Lower leg skin (tissue), 4 donors: ENCODE measurements around the gene CXXC1. TPM values are rescaled to one million over a fixed set of nuclear protein-coding genes. Genes with fewer than 3 reads are reported as not detected.
A peak's percentile ranks its signal among the peaks of the same experiment; 100 is the strongest.

Experiments used
- DNase-seq, 2 donors: peaks; one replicate each; pipeline ENCODE4 v3.0.0-alpha.2; 2019; ENCODE audit warnings: low spot score in 2 of 2
- H3K4me3 ChIP-seq: fragments of 200-600 bp; sonication (generic); 2 replicates; pipeline ENCODE4 v1.5.1; 2017; ENCODE audit warnings: mild to moderate bottlenecking, low read depth; ENCODE audit not compliant: poor library complexity, severe bottlenecking
- POLR2A ChIP-seq, 2 donors: fragments of 450-650 bp; IDR thresholded peaks; one replicate each; pipeline ENCODE4 v1.6.1; 2016 to 2017; ENCODE audit warnings: antibody characterized with exemption in 2 of 2, mild to moderate bottlenecking in 1 of 2, moderate library complexity in 1 of 2
- WGBS, 2 donors: methylation state at CpG; one replicate each; pipeline ENCODE4 v1.1.5; 2018; 5-methylcytosine and 5-hydroxymethylcytosine counted together
- intact Hi-C: fragments of 100-400 bp; cut with DNase I; formaldehyde crosslinking; loops from one replicate; pipeline ENCODE4 v1.15.0; 2023; ENCODE audit warnings: low total_unique reads
- total RNA-seq, 4 donors: library from RNA; depleted of rRNA; stranded (reverse); fragments of >200 nt; gene quantifications; one replicate each; pipeline ENCODE4 v1.1.0, GENCODE V29; 2016
- TF ChIP-seq, protein P1 (sequence below), 3 donors: fragments of 450-650 bp; IDR thresholded peaks; one replicate each; pipeline ENCODE4 v1.5.1; 2016; ENCODE audit warnings: antibody characterized with exemption in 3 of 3, mild to moderate bottlenecking in 3 of 3, moderate library complexity in 2 of 3

Gene CXXC1
- total RNA-seq: 100 to 1,000 TPM in 2 of 4 donors, 10 to 100 TPM in 2; 67.3 to 173 (median 106) TPM

DNA sequence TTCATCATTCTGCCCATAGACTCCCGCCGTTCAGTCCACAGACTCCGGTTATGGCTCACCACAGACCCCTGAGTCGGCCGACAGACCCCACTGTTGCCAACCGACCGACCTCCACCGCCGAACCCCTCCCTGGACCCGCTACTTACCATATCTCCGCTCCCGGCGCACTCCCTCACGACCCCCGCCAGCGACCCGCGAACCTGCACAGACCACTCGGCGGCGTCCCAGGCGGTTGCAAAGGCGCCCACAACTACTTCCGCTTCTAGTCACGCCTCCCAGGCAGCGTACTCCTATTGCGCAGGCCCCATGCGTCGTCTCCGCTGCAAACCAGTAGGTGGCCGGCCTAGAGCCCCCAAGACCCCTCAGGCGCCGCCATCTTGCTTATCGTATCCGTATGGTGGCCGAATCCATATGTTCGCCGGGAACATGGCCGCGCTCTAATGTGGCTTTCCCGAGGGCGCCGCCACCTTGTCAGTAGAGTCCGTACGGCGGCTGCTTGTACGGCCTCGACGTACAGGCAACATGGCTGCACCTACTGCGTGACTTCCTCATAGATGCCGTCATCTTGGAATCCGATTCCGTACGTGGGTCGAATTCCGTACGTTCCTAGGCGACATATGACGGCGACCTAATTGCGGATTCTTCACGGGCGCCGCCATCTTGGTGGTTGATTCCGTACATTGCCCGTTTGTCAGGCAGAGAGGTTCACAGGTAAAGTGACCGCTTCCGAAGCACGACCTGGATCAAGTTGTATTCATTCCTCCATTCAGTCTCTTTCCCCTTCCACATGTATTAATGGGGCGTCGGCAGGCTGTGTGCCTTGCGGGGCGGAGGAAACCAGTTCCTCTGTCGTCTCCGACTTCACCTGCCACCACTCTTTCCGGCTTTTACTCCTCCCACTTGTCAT lies at the start of gene CXXC1:
Gene CXXC1, minus strand, starts transcription at position 252 of the 907 bp plus-strand sequence. Its CDS starts 103 bp downstream, at position 149.
- intact Hi-C loops: no loop called here
- peak; percentile 98 to 100 for DNase-seq
- TF ChIP-seq, protein P1, sequence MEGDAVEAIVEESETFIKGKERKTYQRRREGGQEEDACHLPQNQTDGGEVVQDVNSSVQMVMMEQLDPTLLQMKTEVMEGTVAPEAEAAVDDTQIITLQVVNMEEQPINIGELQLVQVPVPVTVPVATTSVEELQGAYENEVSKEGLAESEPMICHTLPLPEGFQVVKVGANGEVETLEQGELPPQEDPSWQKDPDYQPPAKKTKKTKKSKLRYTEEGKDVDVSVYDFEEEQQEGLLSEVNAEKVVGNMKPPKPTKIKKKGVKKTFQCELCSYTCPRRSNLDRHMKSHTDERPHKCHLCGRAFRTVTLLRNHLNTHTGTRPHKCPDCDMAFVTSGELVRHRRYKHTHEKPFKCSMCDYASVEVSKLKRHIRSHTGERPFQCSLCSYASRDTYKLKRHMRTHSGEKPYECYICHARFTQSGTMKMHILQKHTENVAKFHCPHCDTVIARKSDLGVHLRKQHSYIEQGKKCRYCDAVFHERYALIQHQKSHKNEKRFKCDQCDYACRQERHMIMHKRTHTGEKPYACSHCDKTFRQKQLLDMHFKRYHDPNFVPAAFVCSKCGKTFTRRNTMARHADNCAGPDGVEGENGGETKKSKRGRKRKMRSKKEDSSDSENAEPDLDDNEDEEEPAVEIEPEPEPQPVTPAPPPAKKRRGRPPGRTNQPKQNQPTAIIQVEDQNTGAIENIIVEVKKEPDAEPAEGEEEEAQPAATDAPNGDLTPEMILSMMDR (IDR thresholded peaks at IDR 0.05): peak in 1 of 3 donors; percentile 73
- no peak for TF ChIP-seq POLR2A (IDR thresholded peaks at IDR 0.05)
- 0 to 1% methylated on average over 66 to 68 of the region's 76 CpGs for WGBS, 2 donors
- H3K4me3 ChIP-seq: peak within 1 kb of the TSS; percentile 85

DNA sequence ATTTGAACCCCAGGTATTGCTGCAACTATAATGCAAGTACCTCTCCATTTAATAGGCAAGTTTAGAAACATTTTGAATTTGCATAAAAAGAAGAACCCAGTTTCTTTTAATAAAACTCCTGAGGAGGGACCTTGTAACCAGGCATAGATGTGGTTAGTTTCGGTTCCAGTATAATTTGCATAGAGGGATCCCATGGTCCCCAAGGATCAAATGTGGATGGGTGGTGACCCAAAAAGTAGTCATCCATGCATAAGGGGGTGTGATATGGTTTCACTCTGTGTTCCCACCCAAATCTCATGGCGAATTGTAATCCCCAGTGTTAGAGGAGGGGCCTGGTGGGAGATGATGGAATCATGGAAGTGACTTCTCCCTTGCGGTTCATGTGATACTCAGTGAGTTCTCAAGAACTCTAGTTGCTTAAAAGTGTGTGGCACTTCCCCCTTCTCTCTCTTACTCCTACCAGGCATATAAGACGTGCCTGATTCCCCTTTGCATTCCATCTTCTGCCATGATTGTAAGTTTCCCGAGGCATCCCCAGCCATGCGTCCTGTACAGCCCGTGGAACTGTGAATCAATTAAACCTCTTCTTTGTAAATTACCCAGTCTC lies 47.2 kb upstream of the CXXC1 start:
- no peak overlapping the region for H3K4me3 ChIP-seq
- TF ChIP-seq, protein P1 (IDR thresholded peaks at IDR 0.05): no peak
- no peak for TF ChIP-seq POLR2A (IDR thresholded peaks at IDR 0.05)
- no peak for DNase-seq
- WGBS, 2 donors: 84 to 85% methylated on average over 7 of the region's 7 CpGs
- intact Hi-C loops: no loop called here

DNA sequence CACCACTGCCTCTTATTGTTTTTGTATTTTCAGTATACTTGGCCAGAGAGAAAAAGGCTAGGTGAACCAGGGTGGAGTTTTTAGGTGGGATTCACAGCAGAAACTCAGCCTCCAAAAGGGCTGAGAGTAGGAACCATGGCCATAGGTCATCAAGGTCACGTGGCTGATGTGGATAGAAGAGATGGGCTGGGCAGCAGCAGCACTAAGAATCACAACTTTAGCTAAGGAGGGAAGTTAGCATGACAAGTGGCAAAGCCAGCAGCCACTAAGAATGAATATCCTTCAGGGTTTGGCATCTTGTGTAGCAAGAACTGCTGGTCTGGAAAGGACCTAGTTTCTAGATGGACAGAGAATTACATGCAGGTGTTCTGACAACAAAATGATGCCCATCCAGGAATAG lies 44.2 kb upstream of the CXXC1 start:
- WGBS, 2 donors: 67 to 72% methylated on average over 1 of the region's 1 CpG
- intact Hi-C loops: no loop called here
- H3K4me3 ChIP-seq: no peak overlapping the region
- no peak for TF ChIP-seq POLR2A (IDR thresholded peaks at IDR 0.05)
- TF ChIP-seq, protein P1 (IDR thresholded peaks at IDR 0.05): no peak
- no peak for DNase-seq

DNA sequence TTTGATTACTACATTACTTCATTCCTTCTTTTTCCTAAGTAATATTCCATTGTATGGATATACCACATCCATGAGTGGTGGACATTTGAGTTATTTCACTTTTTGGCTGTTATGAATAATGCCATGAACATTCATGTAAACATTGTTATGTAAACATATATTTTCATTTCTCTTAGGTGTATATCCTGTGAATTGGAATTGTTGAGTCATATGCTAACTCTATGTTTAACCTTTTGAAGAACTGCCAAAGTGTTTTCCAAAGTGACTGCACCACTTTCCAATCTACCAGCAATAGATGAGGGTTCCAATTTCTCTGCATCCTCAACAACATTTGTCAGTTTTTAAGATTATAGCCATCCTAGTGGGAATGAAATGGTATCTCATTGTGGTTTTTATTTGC lies 42.7 kb upstream of the CXXC1 start:
- DNase-seq: no peak
- intact Hi-C loops: no loop called here
- no peak overlapping the region for H3K4me3 ChIP-seq
- no peak for TF ChIP-seq POLR2A (IDR thresholded peaks at IDR 0.05)
- TF ChIP-seq, protein P1 (IDR thresholded peaks at IDR 0.05): no peak

DNA sequence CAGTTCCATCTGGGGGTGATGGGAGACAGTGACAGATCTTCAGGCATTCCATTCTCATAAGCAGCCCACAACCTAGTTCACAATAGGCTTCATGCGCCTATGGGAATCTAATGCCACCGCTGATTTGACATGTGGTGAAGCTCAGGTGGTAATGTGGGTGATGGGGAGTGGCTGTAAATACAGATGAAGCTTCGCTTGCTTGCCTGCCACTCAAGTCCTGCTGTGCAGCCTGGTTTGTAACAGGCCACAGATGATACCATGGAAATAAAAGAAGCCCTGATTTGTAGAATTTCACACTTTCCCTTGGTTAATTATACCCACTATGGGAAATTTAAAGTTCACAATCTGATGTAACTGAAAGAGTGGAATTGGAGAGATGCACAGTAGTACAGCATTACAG lies 40.5 kb upstream of the CXXC1 start:
- intact Hi-C loops: no loop called here
- no peak for TF ChIP-seq POLR2A (IDR thresholded peaks at IDR 0.05)
- TF ChIP-seq, protein P1 (IDR thresholded peaks at IDR 0.05): no peak
- WGBS, 2 donors: 81 to 83% methylated on average over 3 of the region's 3 CpGs
- no peak for DNase-seq
- H3K4me3 ChIP-seq: no peak overlapping the region
